AG09309 (cell line): Measurements from ENCODE around the gene GKN2.

Experiments used
- DNase-seq: peaks from one replicate; pipeline ENCODE4 v3.0.0-alpha.2; 2010; ENCODE audit warnings: low read depth
- H3K4me3 ChIP-seq: 2 replicates; pipeline ENCODE4 v1.5.1; 2011; ENCODE audit warnings: mild to moderate bottlenecking, low read depth, low read length, moderate library complexity; ENCODE audit not compliant: control insufficient read depth
- TF ChIP-seq, protein P1 (sequence below): IDR thresholded peaks from 2 replicates; pipeline ENCODE4 v1.5.1; 2011; ENCODE audit warnings: mild to moderate bottlenecking, low read depth, low read length, inconsistent platforms; ENCODE audit not compliant: insufficient read depth, control insufficient read depth; ENCODE audit errors: missing control alignments

Gene GKN2

DNA sequence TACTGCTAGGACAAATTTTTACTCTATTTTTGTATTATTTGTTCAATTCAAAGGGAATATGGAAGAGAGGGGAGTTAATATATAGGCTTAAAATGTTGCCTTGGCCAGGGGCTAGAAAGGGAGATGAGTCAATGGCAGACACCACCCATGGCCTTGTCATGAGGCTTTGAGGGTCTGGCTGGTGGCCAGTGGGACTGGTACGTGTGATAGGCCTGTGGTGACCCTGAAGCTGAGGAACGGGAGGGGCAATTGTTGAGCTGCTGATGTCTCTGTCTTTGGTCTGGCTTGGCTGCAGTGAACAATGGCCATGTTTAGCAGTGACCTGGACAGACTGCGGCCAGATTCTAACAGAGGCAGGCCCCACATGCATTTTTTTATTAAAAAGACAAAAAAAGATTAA is 40.2 kb upstream of the GKN2 start:
- DNase-seq, result no peak
- no peak overlapping the region for H3K4me3 ChIP-seq
- TF ChIP-seq, protein P1, sequence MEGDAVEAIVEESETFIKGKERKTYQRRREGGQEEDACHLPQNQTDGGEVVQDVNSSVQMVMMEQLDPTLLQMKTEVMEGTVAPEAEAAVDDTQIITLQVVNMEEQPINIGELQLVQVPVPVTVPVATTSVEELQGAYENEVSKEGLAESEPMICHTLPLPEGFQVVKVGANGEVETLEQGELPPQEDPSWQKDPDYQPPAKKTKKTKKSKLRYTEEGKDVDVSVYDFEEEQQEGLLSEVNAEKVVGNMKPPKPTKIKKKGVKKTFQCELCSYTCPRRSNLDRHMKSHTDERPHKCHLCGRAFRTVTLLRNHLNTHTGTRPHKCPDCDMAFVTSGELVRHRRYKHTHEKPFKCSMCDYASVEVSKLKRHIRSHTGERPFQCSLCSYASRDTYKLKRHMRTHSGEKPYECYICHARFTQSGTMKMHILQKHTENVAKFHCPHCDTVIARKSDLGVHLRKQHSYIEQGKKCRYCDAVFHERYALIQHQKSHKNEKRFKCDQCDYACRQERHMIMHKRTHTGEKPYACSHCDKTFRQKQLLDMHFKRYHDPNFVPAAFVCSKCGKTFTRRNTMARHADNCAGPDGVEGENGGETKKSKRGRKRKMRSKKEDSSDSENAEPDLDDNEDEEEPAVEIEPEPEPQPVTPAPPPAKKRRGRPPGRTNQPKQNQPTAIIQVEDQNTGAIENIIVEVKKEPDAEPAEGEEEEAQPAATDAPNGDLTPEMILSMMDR, result no peak

DNA sequence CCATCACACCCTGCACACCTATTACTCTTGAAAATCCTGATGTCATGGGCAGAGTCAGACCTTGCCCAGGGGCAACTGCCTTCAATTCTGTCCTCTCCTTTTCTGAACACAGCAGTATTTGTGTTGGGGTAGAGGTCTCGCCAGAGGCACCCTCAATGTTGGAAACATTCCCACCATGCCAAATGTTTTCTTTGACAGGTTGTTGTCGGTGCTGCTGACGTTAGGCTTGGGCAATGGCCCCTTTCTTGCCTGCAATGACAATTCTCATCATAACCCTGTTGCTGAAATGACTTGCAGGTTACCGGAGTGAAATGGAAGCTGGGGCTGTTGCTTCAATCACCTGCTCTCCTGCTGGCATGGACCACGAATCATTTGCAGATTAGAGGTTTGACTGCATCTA is 39.6 kb upstream of the GKN2 start:
- DNase-seq, result no peak
- no peak overlapping the region for H3K4me3 ChIP-seq
- TF ChIP-seq, protein P1, result no peak

DNA sequence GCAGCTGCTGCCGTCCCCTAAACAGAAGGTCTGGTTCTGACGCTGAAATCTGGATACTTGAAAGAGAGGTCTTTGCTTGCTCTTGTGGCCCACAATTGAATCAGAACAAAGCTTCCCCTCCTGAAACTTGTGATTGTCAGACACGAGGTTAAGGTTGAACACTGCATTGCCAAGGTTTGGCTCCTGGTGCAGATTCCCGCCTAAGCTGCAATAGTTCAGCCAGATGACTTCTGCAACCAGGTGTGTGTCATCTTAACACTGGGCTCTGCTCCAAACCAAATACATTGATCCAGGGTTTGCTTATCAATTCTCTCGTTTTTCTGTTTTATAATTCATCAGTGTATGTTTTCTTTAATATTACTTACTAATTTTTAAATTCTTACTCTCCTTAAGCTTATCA is 36.3 kb upstream of the GKN2 start:
- DNase-seq, result no peak
- H3K4me3 ChIP-seq, result no peak overlapping the region
- TF ChIP-seq, protein P1, result no peak

DNA sequence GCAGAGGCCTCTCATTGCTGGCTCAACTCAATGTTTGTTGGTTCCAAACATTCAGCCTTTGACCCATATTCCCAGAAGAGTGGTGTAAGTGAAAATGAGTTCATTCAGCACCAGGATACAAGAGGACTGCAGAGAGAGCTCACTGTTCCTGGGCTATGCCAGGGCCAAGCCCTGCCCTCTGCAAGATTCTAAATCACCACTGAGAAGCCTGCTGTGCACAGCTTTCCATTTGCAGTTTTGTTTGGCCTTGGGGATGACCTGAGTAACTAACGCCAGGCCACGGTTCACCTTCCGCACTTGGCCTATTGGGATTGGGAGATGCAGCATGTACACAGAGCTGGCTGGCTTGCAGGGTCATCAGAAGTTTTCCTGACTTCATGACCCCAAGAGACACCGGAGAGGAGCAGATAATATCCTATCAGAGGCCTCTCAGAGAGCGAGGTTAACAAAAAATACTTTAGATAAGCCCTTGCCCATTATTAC is 34.4 kb upstream of the GKN2 start:
- no peak for DNase-seq
- TF ChIP-seq, protein P1, result no peak
- no peak overlapping the region for H3K4me3 ChIP-seq

DNA sequence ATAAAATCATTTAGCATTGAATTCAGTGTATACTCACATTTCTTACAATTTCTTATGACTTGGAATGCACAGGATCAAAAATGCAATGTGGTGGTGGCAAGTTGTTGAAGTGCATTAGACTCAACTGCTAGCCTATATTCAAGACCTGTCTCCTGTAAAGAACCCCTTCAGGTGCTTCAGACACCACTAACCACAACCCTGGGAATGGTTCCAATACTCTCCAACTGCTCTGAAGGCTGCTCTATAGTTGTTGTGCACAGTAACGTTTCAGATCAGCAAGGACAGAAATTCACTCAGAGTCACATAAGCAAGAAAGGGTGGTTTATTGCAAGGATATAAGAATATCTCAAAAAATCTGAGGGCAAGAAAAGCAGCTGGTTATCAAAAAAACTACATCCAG is 28.3 kb upstream of the GKN2 start:
- H3K4me3 ChIP-seq, result no peak overlapping the region
- DNase-seq, result no peak
- TF ChIP-seq, protein P1, result no peak

DNA sequence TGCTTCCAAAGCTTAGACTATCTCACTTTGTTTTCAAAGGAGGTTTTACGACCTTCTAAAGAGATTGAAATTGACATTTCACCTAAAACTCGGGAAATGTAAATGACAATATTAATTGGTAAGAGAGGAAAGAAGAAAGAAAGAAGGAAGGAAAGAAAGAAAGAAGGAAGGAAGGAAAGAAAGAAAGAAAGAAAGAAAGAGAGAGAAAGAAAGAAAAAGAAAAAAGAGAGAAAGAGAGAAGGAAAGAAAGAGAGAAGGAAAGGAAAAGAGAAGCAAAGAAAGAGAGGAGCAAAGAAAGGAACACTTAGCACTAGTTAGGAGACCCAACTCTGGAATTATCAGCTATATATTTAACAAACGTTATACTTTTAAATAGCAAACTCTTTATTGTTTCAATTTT is 25.4 kb upstream of the GKN2 start:
- no peak overlapping the region for H3K4me3 ChIP-seq
- TF ChIP-seq, protein P1, result no peak
- DNase-seq, result no peak

DNA sequence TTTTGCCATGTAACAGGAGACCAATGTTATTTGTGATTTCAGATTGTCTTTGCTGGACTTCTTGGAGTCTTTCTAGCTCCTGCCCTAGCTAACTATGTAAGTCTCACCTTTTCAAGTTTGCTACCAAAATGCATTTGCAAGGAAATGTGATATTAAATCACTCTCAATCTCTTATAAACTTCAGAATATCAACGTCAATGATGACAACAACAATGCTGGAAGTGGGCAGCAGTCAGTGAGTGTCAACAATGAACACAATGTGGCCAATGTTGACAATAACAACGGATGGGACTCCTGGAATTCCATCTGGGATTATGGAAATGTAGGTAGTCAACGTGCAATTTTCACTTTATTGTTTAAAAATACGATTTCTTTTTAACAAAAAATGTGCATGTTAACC is 24.8 kb upstream of the GKN2 start:
- H3K4me3 ChIP-seq, result no peak overlapping the region
- TF ChIP-seq, protein P1, result no peak
- DNase-seq, result no peak
